Activated naive CD8-positive, alpha-beta T cell treated with anti-CD3 and anti-CD28 coated beads for 36 hours (primary cell): Measurements from ENCODE around the gene ARHGAP9. TPM values are rescaled to one million over a fixed set of nuclear protein-coding genes. Genes with fewer than 3 reads are reported as not detected.
"Not testable (repeated sequence)": the region's sequence is repeated elsewhere in the genome, so short reads cannot be mapped to it uniquely, and the experiment has no call there.

Experiments used
- DNase-seq: peaks from one replicate; pipeline ENCODE4 v3.0.0; 2021
- H3K27ac Mint-ChIP-seq: one replicate; pipeline ENCODE4 v1.8.0; 2022; ENCODE audit warnings: mild to moderate bottlenecking, moderate library complexity, mixed read lengths
- H3K27me3 Mint-ChIP-seq: one replicate; pipeline ENCODE4 v1.8.0; 2022; ENCODE audit warnings: mild to moderate bottlenecking, mixed read lengths
- H3K36me3 Mint-ChIP-seq: one replicate; pipeline ENCODE4 v1.8.0; 2021; ENCODE audit warnings: mild to moderate bottlenecking, mixed read lengths
- H3K4me1 Mint-ChIP-seq: one replicate; pipeline ENCODE4 v1.8.0; 2021; ENCODE audit warnings: mixed read lengths
- H3K4me3 Mint-ChIP-seq: one replicate; pipeline ENCODE4 v1.8.0; 2022; ENCODE audit warnings: mild to moderate bottlenecking, moderate library complexity, mixed read lengths
- H3K9me3 Mint-ChIP-seq: one replicate; pipeline ENCODE4 v1.8.0; 2022; ENCODE audit warnings: mixed read lengths
- total RNA-seq, 2 experiments: library from RNA; stranded (reverse); gene quantifications; one replicate each; pipeline ENCODE4 v1.2.3, GENCODE V29; 2021

The ARHGAP9 gene
- total RNA-seq, 2 experiments from 2014 or later = 154 to 162 TPM

DNA sequence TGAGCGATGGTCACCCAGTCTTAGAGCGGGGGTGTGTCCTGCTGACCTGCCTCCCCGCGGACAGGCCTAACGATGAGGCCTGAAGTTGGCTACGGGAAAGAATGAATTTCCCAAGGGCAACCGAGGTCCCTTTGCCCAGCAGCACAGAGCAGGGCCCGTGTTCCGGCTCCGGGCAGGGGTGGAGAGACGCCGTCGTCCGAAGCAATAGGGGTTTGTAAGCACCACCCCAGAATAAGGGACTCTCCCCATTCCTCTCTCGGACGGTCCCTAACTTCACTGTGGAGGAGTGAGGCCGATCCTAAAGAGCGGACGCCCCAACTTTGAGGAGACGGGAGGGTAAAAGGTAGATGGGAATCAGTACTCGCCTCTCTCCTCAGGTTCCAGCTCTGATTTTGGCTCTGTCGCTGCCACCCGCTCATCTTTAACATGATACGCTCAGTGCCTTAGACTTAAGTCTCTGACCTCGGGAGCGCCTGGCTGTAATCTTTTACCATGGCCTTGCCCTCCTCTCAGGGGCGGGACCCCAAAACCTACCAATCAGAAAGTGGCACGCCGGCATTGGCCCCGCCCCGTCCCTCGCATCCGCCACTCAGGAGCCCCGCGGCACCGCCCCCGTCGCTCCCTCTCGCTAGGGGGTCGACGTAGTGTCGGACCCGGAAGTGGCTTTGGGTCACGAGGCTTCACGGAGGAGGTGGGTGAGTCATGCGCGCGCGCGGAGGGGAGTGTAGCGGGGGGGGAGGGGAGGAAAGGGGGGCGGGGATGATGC, 40.6 kb upstream of the ARHGAP9 start, which contains the start of gene DDIT3:
DDIT3 (minus strand) TSS at position 462 of the 766 bp plus-strand sequence. CDS start 3,108 bp downstream, outside the sequence.
- peaks cover 45% of the 10 kb centered on the region for H3K36me3 Mint-ChIP-seq
- peak within 1 kb of the TSS; percentile 98 for H3K4me3 Mint-ChIP-seq
- peak; percentile 100 for DNase-seq
- peaks cover 4% of the 10 kb centered on the region for H3K27me3 Mint-ChIP-seq
- H3K9me3 Mint-ChIP-seq = no peaks in the 10 kb centered on the region
- peaks cover 69% of the 10 kb centered on the region for H3K4me1 Mint-ChIP-seq
- H3K27ac Mint-ChIP-seq = peak within 1 kb of the TSS; percentile 99

DNA sequence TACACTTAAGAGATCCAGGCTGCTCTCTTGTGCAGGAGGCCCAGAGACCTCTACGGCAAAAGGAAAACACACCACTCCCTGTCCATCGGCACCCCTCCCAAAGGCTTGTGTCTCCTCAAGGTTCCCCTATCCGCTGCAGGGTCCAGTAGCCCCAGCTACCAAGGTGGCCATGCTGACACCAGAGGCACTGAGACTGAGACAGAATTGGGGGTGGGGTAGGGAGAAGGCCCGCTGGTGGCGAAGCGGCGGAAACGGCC, 40.1 kb upstream of the ARHGAP9 start:
- Mint-ChIP-seq H3K27ac (peak overlapping the region; percentile 99), H3K4me3 (peak overlapping the region; percentile 98), H3K4me1 (peaks cover 67% of the 10 kb centered on the region), H3K36me3 (peaks cover 45% of the 10 kb centered on the region), H3K9me3 (no peaks in the 10 kb centered on the region), H3K27me3 (peaks cover 4% of the 10 kb centered on the region)
- DNase-seq = peak; percentile 34

DNA sequence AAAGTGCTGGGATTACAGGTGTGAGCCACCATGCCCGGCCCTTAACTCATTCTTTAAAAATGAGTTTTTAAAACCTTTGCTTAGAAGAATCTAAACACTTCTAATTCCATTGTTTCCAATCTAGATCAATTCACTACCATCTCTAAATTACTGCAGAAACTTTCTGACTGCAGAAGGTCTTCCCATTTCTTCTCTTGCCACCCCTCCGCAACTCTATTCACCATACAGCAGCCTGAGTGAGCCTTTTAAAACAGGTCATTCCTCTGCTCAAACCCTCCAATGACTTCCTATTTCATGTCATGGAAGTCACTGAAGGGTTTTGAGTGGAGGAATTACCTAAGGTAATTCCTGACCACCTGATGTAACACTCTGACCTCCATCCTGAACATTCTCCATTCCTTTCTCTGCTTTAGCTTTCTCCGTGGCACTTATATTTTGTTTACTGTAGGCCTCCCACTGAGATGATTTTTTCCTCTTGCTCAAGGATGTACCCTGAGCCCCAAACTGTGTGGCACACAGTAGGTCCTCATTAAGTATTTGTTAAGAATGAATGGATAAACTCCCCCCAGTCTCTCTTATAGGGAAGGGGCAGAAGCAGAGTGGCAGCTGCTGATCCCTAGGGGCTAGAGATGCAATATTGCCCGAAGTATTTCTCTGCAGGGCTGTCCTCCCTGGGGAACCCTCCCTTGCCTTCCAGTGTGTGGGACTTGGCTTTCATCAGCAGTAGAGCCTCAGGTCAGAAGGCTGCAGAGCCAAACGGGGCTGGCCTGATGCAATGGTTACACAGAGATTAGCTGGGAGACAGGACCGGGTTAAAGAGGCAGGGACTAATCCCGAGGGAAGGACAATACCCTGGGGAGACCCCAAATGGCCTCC, 39.5 kb upstream of the ARHGAP9 start:
- H3K9me3 Mint-ChIP-seq = no peaks in the 10 kb centered on the region
- peaks cover 45% of the 10 kb centered on the region for H3K36me3 Mint-ChIP-seq
- H3K4me3 Mint-ChIP-seq = peak overlapping the region; percentile 98
- peak; percentile 17 for DNase-seq
- peaks cover 61% of the 10 kb centered on the region for H3K4me1 Mint-ChIP-seq
- H3K27me3 Mint-ChIP-seq = peaks cover 4% of the 10 kb centered on the region
- peak overlapping the region; percentile 99 for H3K27ac Mint-ChIP-seq

DNA sequence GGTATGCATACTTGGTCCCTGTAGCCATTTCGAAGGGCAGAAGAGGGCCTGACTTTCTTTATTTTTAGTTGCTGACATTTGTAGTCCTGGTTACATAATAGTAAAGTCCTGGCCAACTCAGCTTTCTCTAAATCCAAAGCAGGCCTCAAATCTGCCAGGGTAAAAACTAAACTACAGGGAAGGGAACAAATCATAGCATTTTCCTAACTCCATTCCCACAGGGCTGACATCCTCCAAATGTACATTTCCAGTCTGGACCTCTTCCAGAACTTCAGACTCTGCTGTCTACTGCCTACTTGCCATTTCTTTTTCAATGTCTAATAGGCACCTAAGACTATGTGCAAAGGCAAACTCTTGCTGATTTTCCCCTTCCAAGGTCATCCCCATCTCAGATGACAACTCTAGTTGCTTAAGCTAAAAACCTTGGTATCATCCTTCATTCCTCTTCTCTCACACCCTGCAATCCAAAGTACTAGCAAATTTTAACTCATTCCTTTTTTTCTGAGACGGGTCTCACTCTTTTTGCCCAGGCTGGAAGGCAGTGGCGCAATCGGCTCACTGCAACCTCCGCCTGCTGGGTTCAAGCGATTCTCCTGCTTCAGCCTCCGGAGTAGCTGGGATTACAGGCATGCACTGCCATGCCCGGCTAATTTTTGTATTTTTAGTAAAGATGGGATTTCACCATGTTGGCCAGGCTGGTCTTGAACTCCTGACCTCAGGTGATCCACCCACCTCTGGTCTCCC, 38.7 kb upstream of the ARHGAP9 start:
- Mint-ChIP-seq H3K4me1 (peaks cover 53% of the 10 kb centered on the region), H3K27me3 (peaks cover 4% of the 10 kb centered on the region), H3K9me3 (no peaks in the 10 kb centered on the region), H3K4me3 (peak overlapping the region; percentile 98), H3K36me3 (peaks cover 48% of the 10 kb centered on the region), H3K27ac (peak overlapping the region; percentile 99)
- no peak for DNase-seq

DNA sequence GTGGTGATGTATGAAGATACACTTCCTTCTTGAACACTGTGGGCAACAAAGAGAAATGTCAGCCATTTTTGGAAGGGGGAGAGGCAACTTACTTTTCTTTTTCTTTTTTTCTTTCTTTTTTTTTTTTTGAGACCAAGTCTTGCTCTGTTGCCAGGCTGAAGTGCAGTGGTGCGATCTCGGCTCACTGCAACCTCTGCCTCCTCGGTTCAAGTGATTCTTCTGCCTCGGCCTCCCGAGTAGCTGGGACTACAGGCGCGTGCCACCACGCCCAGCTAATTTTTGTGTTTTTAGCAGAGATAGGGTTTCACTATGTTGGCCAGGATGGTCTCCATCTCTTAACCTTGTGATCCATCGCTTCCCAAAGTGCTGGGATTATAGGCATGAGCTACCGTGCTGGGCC, 38.1 kb upstream of the ARHGAP9 start:
- Mint-ChIP-seq H3K4me1 (peaks cover 53% of the 10 kb centered on the region), H3K4me3 (peak overlapping the region; percentile 98), H3K36me3 (peaks cover 54% of the 10 kb centered on the region), H3K27ac (peak overlapping the region; percentile 99)
- H3K27me3 Mint-ChIP-seq, DNase-seq, H3K9me3 Mint-ChIP-seq: not testable (repeated sequence)

DNA sequence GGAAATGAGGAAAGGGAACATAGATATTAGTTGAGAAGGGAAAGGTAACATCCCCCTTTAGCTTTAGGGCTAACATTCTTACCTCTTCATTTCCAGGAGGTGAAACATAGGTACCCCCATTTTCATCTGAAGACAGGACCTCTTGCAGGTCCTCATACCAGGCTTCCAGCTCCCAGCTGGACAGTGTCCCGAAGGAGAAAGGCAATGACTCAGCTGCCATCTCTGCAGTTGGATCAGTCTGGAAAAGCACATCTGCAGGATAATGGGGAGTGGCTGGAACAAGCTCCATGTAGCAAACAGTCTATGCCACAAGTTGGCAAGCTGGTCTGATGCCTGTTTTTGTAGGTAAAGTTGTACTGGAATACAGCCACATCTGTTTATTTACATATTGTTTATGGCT, 37.5 kb upstream of the ARHGAP9 start:
- Mint-ChIP-seq H3K9me3 (no peaks in the 10 kb centered on the region), H3K4me3 (peak overlapping the region; percentile 50), H3K4me1 (peaks cover 52% of the 10 kb centered on the region), H3K27me3 (peaks cover 2% of the 10 kb centered on the region), H3K27ac (peak overlapping the region; percentile 73), H3K36me3 (peaks cover 58% of the 10 kb centered on the region)
- no peak for DNase-seq

DNA sequence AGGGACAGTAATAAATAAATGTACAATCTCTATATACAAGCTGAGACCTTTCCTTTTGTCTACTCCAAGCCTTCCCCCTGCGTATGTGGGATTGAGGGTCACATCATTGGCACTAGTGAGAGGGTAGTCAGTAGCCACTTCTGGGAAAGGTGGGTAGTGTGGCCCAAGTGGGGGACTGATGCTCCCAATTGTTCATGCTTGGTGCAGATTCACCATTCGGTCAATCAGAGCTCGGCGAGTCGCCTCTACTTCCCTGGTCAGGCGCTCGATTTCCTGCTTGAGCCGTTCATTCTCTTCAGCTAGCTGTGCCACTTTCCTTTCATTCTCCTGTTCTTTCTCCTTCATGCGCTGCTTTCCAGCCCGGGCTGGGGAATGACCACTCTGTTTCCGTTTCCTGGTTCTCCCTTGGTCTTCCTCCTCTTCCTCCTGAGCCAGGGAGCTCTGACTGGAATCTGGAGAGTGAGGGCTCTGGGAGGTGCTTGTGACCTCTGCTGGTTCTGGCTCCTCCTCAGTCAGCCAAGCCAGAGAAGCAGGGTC, 37.0 kb upstream of the ARHGAP9 start:
- Mint-ChIP-seq H3K27ac (peak overlapping the region; percentile 73), H3K9me3 (no peaks in the 10 kb centered on the region), H3K4me1 (peaks cover 51% of the 10 kb centered on the region), H3K4me3 (no peak overlapping the region), H3K36me3 (peaks cover 58% of the 10 kb centered on the region), H3K27me3 (no peaks in the 10 kb centered on the region)
- DNase-seq = no peak

DNA sequence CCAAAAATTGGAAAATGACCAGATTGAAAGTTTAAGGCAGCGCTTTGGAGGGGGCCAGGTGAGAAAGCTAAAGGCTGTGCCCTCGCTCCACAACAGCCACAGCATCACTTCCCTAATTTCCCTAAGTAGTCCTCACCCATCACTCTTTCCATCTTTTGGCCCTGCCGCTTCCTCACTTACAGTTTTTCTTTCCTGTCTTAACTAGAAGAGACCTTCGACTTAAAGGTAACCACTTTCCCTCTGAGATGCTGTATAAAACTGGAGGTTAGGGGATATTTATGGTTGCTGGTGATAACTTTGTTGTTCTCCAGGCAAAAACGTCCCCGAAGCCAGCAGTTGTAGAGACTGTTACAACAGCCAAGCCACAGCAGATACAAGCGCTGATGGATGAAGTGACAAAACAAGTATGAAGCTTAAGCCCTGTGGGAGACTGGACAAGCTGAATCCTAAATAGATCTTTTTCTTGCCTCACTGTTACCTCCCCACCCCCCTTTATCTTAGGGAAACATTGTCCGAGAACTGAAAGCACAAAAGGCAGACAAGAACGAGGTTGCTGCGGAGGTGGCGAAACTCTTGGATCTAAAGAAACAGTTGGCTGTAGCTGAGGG, 36.4 kb upstream of the ARHGAP9 start:
- Mint-ChIP-seq H3K27me3 (no peaks in the 10 kb centered on the region), H3K27ac (peak overlapping the region; percentile 56), H3K4me3 (no peak overlapping the region), H3K36me3 (peaks cover 60% of the 10 kb centered on the region), H3K9me3 (no peaks in the 10 kb centered on the region), H3K4me1 (peaks cover 45% of the 10 kb centered on the region)
- DNase-seq = no peak

DNA sequence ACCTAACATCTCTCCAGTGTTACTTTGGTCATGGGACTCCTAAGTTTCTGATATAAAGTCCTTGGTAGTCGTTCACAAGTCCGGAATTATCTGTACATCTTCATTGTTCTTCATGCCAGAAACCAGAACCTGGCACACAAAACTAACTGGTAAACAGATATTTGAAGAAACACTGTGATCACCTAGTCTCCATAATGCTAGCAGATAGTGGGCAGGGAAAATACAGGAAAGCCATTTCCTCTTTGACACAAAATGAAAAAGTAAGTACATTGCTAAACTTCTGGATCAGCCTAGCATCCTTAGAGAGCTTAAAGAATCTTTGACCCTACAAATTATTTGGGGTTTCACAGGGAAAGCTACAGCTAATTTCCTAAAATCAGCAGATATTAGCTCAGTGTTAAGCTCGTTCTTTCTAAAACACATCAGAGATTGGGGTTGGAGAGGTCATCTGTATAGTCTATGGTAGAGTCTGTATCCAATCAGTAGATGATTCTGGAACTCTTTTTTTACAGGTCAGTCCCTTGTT, 35.8 kb upstream of the ARHGAP9 start:
- Mint-ChIP-seq H3K4me3 (no peak overlapping the region), H3K27me3 (no peaks in the 10 kb centered on the region), H3K4me1 (peaks cover 42% of the 10 kb centered on the region), H3K27ac (peak overlapping the region; percentile 56), H3K36me3 (peaks cover 60% of the 10 kb centered on the region), H3K9me3 (no peaks in the 10 kb centered on the region)
- no peak for DNase-seq

DNA sequence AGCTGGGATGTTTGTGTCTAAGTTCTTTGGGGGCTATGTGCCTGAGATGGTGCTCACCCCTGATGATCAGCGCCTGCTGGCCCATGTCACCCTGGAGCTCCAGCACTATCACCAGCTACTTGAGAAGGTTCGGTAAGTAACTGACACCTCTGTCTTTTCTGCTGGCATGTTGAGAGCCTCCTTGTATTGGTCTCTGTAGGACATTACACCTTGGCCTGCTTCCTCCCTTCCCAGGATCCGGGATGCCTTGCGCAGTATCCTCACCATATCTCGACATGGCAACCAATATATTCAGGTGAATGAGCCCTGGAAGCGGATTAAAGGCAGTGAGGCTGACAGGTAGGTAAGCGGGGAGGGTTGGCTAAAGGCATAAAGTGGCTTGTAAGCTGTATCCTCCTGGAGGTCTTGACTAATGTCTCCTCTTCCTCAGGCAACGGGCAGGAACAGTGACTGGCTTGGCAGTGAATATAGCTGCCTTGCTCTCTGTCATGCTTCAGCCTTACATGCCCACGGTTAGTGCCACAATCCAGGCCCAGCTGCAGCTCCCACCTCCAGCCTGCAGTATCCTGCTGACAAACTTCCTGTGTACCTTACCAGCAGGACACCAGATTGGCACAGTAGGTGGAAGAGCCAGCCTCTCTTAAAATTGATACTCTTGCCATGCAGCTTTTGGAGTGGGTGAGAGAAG, 35.2 kb upstream of the ARHGAP9 start:
- Mint-ChIP-seq H3K9me3 (no peaks in the 10 kb centered on the region), H3K27ac (no peak overlapping the region), H3K4me1 (peaks cover 42% of the 10 kb centered on the region), H3K27me3 (no peaks in the 10 kb centered on the region), H3K36me3 (peaks cover 55% of the 10 kb centered on the region), H3K4me3 (no peak overlapping the region)
- DNase-seq = no peak

DNA sequence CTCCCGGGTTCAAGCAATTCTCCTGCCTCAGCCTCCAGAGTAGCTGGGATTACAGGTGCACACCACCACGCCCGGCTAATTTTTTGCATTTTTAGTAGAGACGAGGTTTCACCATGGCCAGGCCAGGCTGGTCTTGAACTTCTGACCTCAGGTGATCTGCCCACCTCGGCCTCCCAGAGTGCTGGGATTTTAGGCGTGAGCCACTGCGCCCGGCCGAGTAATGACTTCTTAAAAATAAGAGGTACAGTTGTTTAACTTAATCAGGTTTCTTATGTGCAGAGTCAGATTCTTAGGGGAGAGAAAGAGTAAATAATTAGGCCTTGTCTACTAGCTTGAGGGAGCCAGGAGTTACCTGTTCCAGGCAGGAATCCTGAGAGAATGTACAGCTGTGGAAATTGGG, 34.6 kb upstream of the ARHGAP9 start:
- not testable (repeated sequence) for H3K4me3 Mint-ChIP-seq, H3K27me3 Mint-ChIP-seq, DNase-seq, H3K9me3 Mint-ChIP-seq, H3K27ac Mint-ChIP-seq
- peaks cover 42% of the 10 kb centered on the region for H3K4me1 Mint-ChIP-seq
- peaks cover 51% of the 10 kb centered on the region for H3K36me3 Mint-ChIP-seq

DNA sequence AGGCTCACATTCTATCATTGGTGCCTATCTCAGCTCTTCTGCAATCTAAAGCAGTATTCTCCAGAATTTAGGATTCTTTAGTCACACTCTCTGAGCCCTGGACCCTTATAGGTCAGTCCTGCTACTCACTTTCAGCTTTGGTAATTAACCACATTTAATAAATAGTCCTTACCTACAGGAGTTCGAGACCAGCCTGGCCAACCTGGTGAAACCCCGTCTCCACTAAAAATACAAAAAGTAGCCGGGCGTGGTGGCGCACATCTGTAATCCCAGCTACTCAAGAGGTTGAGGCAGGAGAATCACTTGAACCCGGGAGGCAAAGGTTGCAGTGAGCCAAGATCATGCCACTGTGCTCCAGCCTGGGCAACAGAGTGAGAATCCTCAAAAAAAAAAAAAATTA, 34.0 kb upstream of the ARHGAP9 start:
- not testable (repeated sequence) for DNase-seq, H3K9me3 Mint-ChIP-seq, H3K4me3 Mint-ChIP-seq, H3K27me3 Mint-ChIP-seq, H3K27ac Mint-ChIP-seq
- Mint-ChIP-seq H3K36me3 (peaks cover 45% of the 10 kb centered on the region), H3K4me1 (peaks cover 37% of the 10 kb centered on the region)

DNA sequence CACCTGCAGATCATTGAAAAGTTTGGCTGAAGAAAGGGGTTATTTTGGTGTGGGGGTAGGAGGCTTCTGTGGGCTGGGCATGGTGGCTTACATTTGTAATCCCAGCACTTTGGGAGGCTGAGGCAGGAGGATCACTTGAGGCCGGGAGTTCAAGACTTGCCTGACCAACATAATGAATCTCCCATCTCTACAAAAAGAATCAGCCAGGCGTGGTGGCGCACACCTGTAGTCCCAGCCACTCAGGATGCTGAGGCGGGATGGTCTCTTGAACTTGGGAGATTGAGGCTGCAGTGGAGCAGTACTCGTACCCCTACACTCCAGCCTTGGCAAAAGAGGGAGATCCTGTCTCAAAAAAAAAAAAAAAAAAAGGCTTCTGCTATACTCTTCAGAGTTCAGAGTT, 33.6 kb upstream of the ARHGAP9 start:
- DNase-seq = no peak
- Mint-ChIP-seq H3K4me1 (peaks cover 33% of the 10 kb centered on the region), H3K4me3 (no peak overlapping the region), H3K36me3 (peaks cover 41% of the 10 kb centered on the region), H3K27ac (peak overlapping the region; percentile 57), H3K27me3 (no peaks in the 10 kb centered on the region), H3K9me3 (no peaks in the 10 kb centered on the region)

DNA sequence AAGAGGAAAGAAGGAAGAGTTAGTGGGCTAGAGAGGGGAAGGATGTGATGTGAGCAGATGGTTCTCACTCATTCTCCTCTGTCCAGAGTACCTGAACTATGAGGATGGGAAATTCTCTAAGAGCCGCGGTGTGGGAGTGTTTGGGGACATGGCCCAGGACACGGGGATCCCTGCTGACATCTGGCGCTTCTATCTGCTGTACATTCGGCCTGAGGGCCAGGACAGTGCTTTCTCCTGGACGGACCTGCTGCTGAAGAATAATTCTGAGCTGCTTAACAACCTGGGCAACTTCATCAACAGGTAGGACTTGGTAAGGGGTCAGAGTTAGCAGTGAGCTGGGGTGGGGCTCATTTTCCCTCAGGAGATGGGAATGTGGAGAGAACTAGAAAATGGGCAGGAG, 33.0 kb upstream of the ARHGAP9 start:
- H3K4me1 Mint-ChIP-seq = peaks cover 27% of the 10 kb centered on the region
- H3K9me3 Mint-ChIP-seq = no peaks in the 10 kb centered on the region
- no peak overlapping the region for H3K4me3 Mint-ChIP-seq
- peaks cover 35% of the 10 kb centered on the region for H3K36me3 Mint-ChIP-seq
- H3K27ac Mint-ChIP-seq = peak overlapping the region; percentile 19
- no peak for DNase-seq
- no peaks in the 10 kb centered on the region for H3K27me3 Mint-ChIP-seq
